Measurements from ENCODE around the gene MECP2. TPM values are rescaled to one million over a fixed set of nuclear protein-coding genes. Genes with fewer than 3 reads are reported as not detected.

MECP2 gene
- total RNA-seq, 1 experiment from 2014 or later = 88.9 TPM

DNA sequence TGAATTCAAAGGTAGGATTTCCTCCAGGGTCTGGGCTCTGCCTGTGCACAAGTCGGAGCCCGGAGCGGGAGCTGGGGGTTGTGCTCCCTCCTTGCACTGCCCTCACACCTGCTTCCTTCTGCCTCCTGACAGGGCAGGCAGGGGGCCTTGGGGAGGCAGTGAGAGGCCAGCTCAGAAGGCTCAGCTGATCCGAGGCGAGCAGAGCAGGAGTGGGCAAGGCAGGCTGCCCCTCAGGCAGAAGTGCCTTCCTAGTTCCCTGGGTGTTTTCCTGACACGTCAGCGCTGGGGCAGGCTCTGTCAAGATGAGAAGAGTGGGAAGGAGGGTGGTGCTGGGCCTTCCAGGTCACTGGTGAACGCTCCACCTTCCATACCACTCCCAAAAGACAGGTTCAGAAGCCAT is 72.3 kb downstream of the MECP2 start:
- in situ Hi-C loops (cut with HindIII; ENCODE audit: low pct_unique_long_range_greater_than_20kb, low sequenced_read_pairs) (no loop called here), intact Hi-C loops (cut with micrococcal nuclease; ENCODE audit: unreplicated experiment) (no loop called here)
- CTCF ChIA-PET = no interaction called here
- Histone ChIP-seq H3K27ac (ENCODE audit: low read length) (no peak overlapping the region), H3K9me3 (ENCODE audit: control insufficient read depth, insufficient read depth, low read depth, low read length) (no peaks in the 10 kb centered on the region), H3K4me3 (ENCODE audit: low read depth in 2 of 2, low read length in 2 of 2) (no peak overlapping the region), H3K4me1 (ENCODE audit: control insufficient read depth, insufficient read depth, low read length) (peaks cover 34% of the 10 kb centered on the region), H3K36me3 (ENCODE audit: control insufficient read depth, insufficient read depth, low read length) (no peaks in the 10 kb centered on the region; the same call in 1 of the 2 replicates), H3K27me3 (ENCODE audit: control insufficient read depth, insufficient read depth, low read length) (no peaks in the 10 kb centered on the region)
- no peak for DNase-seq (ENCODE audit: low read depth, low spot score)
- BruUV-seq (replicated peaks) = no TSS peak
- TF ChIP-seq, protein P1, sequence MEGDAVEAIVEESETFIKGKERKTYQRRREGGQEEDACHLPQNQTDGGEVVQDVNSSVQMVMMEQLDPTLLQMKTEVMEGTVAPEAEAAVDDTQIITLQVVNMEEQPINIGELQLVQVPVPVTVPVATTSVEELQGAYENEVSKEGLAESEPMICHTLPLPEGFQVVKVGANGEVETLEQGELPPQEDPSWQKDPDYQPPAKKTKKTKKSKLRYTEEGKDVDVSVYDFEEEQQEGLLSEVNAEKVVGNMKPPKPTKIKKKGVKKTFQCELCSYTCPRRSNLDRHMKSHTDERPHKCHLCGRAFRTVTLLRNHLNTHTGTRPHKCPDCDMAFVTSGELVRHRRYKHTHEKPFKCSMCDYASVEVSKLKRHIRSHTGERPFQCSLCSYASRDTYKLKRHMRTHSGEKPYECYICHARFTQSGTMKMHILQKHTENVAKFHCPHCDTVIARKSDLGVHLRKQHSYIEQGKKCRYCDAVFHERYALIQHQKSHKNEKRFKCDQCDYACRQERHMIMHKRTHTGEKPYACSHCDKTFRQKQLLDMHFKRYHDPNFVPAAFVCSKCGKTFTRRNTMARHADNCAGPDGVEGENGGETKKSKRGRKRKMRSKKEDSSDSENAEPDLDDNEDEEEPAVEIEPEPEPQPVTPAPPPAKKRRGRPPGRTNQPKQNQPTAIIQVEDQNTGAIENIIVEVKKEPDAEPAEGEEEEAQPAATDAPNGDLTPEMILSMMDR (IDR thresholded peaks at IDR 0.05) = no peak
- no peak for TF ChIP-seq TCF7L2 (IDR thresholded peaks at IDR 0.05; ENCODE audit: low read depth, low read length)
- no peak for ATAC-seq
- POLR2A ChIA-PET = no interaction called here

DNA sequence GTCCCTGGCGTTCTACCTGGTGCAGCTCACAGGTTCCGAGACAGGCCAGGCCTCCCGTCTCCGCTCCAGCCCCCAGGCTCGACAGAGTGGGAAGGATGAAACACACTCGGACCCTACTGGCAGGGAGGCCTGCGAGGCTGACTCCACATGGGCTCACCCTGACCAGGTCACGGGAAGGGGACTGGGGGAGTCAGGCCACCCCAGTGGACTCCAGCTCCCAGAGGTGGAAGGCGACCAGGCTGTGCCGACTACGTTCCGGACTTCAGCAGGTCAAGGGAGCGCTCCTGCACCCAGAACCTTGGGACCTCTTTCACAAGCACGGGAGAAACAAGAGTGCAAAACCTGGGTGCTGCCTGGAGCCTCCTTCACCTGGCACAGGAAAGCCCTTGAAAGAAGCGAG is 73.2 kb downstream of the MECP2 start:
- intact Hi-C loops (cut with micrococcal nuclease; ENCODE audit: unreplicated experiment) (no loop called here), in situ Hi-C loops (cut with HindIII; ENCODE audit: low pct_unique_long_range_greater_than_20kb, low sequenced_read_pairs) (no loop called here)
- CTCF ChIA-PET = no interaction called here
- Histone ChIP-seq H3K4me3 (ENCODE audit: low read depth in 2 of 2, low read length in 2 of 2) (no peak overlapping the region), H3K9me3 (ENCODE audit: control insufficient read depth, insufficient read depth, low read depth, low read length) (no peaks in the 10 kb centered on the region), H3K27me3 (ENCODE audit: control insufficient read depth, insufficient read depth, low read length) (no peaks in the 10 kb centered on the region), H3K36me3 (ENCODE audit: control insufficient read depth, insufficient read depth, low read length) (no peaks in the 10 kb centered on the region; the same call in 1 of the 2 replicates), H3K27ac (ENCODE audit: low read length) (no peak overlapping the region), H3K4me1 (ENCODE audit: control insufficient read depth, insufficient read depth, low read length) (peaks cover 34% of the 10 kb centered on the region)
- no peak for TF ChIP-seq POLR2AphosphoS5 (IDR thresholded peaks at IDR 0.05; ENCODE audit: low read depth, low read length)
- no peak for TF ChIP-seq TCF7L2 (IDR thresholded peaks at IDR 0.05; ENCODE audit: low read depth, low read length)
- TF ChIP-seq, protein P1 (IDR thresholded peaks at IDR 0.05) = no peak
- TF ChIP-seq, protein P2, sequence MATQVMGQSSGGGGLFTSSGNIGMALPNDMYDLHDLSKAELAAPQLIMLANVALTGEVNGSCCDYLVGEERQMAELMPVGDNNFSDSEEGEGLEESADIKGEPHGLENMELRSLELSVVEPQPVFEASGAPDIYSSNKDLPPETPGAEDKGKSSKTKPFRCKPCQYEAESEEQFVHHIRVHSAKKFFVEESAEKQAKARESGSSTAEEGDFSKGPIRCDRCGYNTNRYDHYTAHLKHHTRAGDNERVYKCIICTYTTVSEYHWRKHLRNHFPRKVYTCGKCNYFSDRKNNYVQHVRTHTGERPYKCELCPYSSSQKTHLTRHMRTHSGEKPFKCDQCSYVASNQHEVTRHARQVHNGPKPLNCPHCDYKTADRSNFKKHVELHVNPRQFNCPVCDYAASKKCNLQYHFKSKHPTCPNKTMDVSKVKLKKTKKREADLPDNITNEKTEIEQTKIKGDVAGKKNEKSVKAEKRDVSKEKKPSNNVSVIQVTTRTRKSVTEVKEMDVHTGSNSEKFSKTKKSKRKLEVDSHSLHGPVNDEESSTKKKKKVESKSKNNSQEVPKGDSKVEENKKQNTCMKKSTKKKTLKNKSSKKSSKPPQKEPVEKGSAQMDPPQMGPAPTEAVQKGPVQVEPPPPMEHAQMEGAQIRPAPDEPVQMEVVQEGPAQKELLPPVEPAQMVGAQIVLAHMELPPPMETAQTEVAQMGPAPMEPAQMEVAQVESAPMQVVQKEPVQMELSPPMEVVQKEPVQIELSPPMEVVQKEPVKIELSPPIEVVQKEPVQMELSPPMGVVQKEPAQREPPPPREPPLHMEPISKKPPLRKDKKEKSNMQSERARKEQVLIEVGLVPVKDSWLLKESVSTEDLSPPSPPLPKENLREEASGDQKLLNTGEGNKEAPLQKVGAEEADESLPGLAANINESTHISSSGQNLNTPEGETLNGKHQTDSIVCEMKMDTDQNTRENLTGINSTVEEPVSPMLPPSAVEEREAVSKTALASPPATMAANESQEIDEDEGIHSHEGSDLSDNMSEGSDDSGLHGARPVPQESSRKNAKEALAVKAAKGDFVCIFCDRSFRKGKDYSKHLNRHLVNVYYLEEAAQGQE (IDR thresholded peaks at IDR 0.05; ENCODE audit: insufficient read depth in 1 of 2, low read depth in 2 of 2, low read length in 1 of 2) = no peak
- TF ChIP-seq SIN3A (IDR thresholded peaks at IDR 0.05; ENCODE audit: borderline replicate concordance, insufficient read depth, low read depth, low read length) = no peak
- ATAC-seq = no peak
- no peak for DNase-seq (ENCODE audit: low read depth, low spot score)
- BruUV-seq (replicated peaks) = no TSS peak
- POLR2A ChIA-PET = no interaction called here
